ENCODE measurements around the gene IL10RB. TPM values are rescaled to one million over a fixed set of nuclear protein-coding genes. Genes with fewer than 3 reads are reported as not detected.

The IL10RB gene
- total and polyA plus RNA-seq, 2 of the 8 experiments (the other 6 are each of a cell fraction or from before 2014, with no cell fraction given) = 2.7 to 3.2 TPM

DNA sequence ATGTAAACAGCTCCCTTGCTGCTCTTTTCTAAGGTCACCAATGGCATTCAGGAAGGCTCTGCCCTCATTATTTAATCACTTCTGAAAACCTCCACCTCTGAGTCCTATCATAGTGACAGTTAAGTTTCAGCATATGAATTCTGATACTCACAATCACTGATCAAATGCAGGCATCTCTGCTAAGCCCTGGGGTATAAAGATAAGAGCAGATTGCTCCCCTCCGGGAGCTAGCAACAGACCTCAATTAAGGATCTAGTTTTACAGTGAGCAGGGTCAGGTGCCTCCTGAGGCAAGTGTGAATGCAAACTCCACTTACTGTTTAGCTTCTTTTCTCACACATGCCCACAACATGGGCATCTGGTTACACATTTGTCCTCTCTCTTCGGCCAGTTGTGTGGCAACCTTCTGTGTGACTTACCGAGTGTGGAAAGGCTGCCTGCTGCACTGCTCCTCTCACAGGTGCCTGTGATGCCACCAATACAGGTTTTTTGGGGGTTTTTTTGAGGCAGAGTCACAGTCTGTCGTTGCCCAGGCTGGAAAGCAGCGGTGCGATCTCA, 15.0 kb downstream of the IL10RB start:
- Histone ChIP-seq H3K23ac (ENCODE audit: insufficient read length) (no peak overlapping the region), H3K9ac (replicated peaks in 1 of 4; ENCODE audit: extremely low read depth in 1 of 4, low read depth in 3 of 4, low read length in 3 of 4) (no peak overlapping the region), H3K4me3 (ENCODE audit: extremely low read depth in 1 of 4, insufficient read depth in 2 of 4, low read depth in 3 of 4, low read length in 4 of 4) (no peak overlapping the region), H4K91ac (replicated peaks; ENCODE audit: insufficient read length, low read length) (no peak overlapping the region), H3K79me2 (ENCODE audit: control insufficient read depth in 1 of 2, insufficient read depth in 2 of 2, low read length in 2 of 2) (no peaks in the 10 kb centered on the region), H3K23me2 (ENCODE audit: low read depth, low read length) (no peaks in the 10 kb centered on the region), H4K5ac (ENCODE audit: insufficient read length, low read depth, low read length) (no peak overlapping the region), H3K27me3 (replicated peaks in 1 of 4; ENCODE audit: control insufficient read depth in 3 of 4, extremely low read depth in 1 of 4, insufficient read depth in 3 of 4, low read length in 3 of 4) (no peaks in the 10 kb centered on the region), H3K4me2 (ENCODE audit: insufficient read depth in 1 of 2, low read depth in 2 of 2, low read length in 2 of 2) (no peak overlapping the region), H4K8ac (ENCODE audit: extremely low read depth, insufficient read depth, low read length) (no peak overlapping the region), H3K27ac (ENCODE audit: low read depth, low read length) (no peak overlapping the region), H4K20me1 (replicated peaks in 1 of 2; ENCODE audit: control insufficient read depth in 1 of 2, insufficient read depth in 2 of 2, low read length in 2 of 2) (no peaks in the 10 kb centered on the region), H2BK12ac (ENCODE audit: low read depth, low read length) (no peak overlapping the region), H3K79me1 (ENCODE audit: low read depth, low read length) (no peaks in the 10 kb centered on the region), H2BK20ac (ENCODE audit: low read length) (no peak overlapping the region), H3K14ac (ENCODE audit: insufficient read length) (no peak overlapping the region), H3K4ac (replicated peaks; ENCODE audit: insufficient read length, low read depth, low read length) (no peak overlapping the region), H3K9me3 (ENCODE audit: insufficient read depth in 2 of 2, low read depth in 1 of 2, low read length in 1 of 2) (no peaks in the 10 kb centered on the region), H3K4me1 (replicated peaks in 1 of 4; ENCODE audit: control insufficient read depth in 3 of 4, insufficient read depth in 4 of 4, low read length in 3 of 4) (no peaks in the 10 kb centered on the region), H2AK5ac (ENCODE audit: low read depth, low read length) (no peak overlapping the region), H3K36me3 (ENCODE audit: control insufficient read depth in 2 of 4, insufficient read depth in 4 of 4, low read length in 3 of 4) (no peaks in the 10 kb centered on the region), H2AFZ (ENCODE audit: low read length) (no peak overlapping the region), H2BK120ac (replicated peaks; ENCODE audit: low read depth, low read length) (no peak overlapping the region), H3K56ac (replicated peaks; ENCODE audit: insufficient read length, low read depth, low read length) (no peak overlapping the region), H2BK15ac (ENCODE audit: low read length) (no peak overlapping the region), H2BK5ac (ENCODE audit: low read depth, low read length) (no peak overlapping the region), H3K18ac (ENCODE audit: extremely low read depth, low read length) (no peak overlapping the region)
- ChIA-PET POLR2A (ENCODE audit: partially characterized antibody) (interaction anchor here (1.2 kb wide), 1 partner anchor 47 kb away, joined by 3 read pairs; no protein-coding TSS in a partner anchor), CTCF (ENCODE audit: partially characterized antibody) (interaction anchor here (1.0 kb wide), 1 partner anchor 15 kb away, joined by 3 read pairs; the partner anchor contains the start of gene IL10RB)
- no peak for DNase-seq (ENCODE audit: low read depth in 1 of 2, low spot score in 2 of 2)
- 95% methylated on average over 6 of the region's 6 CpGs; no CpG with 5 or more reads in 1 of the 2 experiments for WGBS, 2 experiments (ENCODE audit: extremely low coverage in 1 of 2, insufficient coverage in 1 of 2, insufficient read length in 1 of 2, insufficient replicate concordance in 2 of 2, low coverage in 1 of 2, low lambda C conversion rate in 2 of 2, missing lambda C conversion rate in 1 of 2)
- no peak for FAIRE-seq
- TF ChIP-seq SP2 (IDR thresholded peaks at IDR 0.05; ENCODE audit: low read length) = no peak
- TF ChIP-seq, protein P1, sequence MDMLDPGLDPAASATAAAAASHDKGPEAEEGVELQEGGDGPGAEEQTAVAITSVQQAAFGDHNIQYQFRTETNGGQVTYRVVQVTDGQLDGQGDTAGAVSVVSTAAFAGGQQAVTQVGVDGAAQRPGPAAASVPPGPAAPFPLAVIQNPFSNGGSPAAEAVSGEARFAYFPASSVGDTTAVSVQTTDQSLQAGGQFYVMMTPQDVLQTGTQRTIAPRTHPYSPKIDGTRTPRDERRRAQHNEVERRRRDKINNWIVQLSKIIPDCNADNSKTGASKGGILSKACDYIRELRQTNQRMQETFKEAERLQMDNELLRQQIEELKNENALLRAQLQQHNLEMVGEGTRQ (IDR thresholded peaks at IDR 0.05; ENCODE audit: low read length) = no peak
- no peak for TF ChIP-seq KDM5A (IDR thresholded peaks at IDR 0.05; ENCODE audit: low read length)
- TF ChIP-seq POLR2AphosphoS5 (IDR thresholded peaks at IDR 0.05; ENCODE audit: low read depth, low read length) = no peak
- TF ChIP-seq NANOG (IDR thresholded peaks at IDR 0.05; ENCODE audit: insufficient read depth, low read depth, low read length, poor library complexity, severe bottlenecking) = no peak
- no peak for TF ChIP-seq SP1 (IDR thresholded peaks at IDR 0.05; ENCODE audit: low read depth, low read length)
- TF ChIP-seq RAD21 (IDR thresholded peaks at IDR 0.05 in 1 of 2, conservative IDR thresholded peaks at IDR 0.05 in 1 of 2; ENCODE audit: low read depth in 2 of 2, low read length in 2 of 2) = no peak
- TF ChIP-seq POU5F1 (IDR thresholded peaks at IDR 0.05; ENCODE audit: low read depth, low read length) = no peak
- TF ChIP-seq, protein P2, sequence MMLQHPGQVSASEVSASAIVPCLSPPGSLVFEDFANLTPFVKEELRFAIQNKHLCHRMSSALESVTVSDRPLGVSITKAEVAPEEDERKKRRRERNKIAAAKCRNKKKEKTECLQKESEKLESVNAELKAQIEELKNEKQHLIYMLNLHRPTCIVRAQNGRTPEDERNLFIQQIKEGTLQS (IDR thresholded peaks at IDR 0.05; ENCODE audit: insufficient read depth, low read depth, low read length) = no peak
- TF ChIP-seq, protein P3, sequence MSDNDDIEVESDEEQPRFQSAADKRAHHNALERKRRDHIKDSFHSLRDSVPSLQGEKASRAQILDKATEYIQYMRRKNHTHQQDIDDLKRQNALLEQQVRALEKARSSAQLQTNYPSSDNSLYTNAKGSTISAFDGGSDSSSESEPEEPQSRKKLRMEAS (IDR thresholded peaks at IDR 0.05) = no peak
- no peak for TF ChIP-seq BRCA1 (IDR thresholded peaks at IDR 0.05; ENCODE audit: low read depth, low read length)
- no peak for TF ChIP-seq JUN (IDR thresholded peaks at IDR 0.05; ENCODE audit: low read depth, low read length)

Measured in H1 (cell line).